Measurements from ENCODE around the gene NT5DC4.

Gene NT5DC4

GRCh38 chr2:112720785-112721184, at the start of gene NT5DC4:
NT5DC4 (plus strand) TSS chr2:112721020; CDS start chr2:112721080, 60 bp downstream.
- DNase-seq (ENCODE audit: low read depth) = no peak
- H3K4me3 ChIP-seq (ENCODE audit: low read depth, low read length) = no peak within 1 kb of the TSS
- no peak for TF ChIP-seq CTCF (conservative IDR thresholded peaks at IDR 0.05; ENCODE audit: low read depth, low read length)

GRCh38 chr2:112671801-112672200, 49.0 kb upstream of the NT5DC4 start:
- DNase-seq (ENCODE audit: low read depth) = no peak
- TF ChIP-seq CTCF (conservative IDR thresholded peaks at IDR 0.05; ENCODE audit: low read depth, low read length) = no peak
- no peak overlapping the region for H3K4me3 ChIP-seq (ENCODE audit: low read depth, low read length)

- TF ChIP-seq CTCF (conservative IDR thresholded peaks at IDR 0.05; ENCODE audit: low read depth, low read length) = no peak
- H3K4me3 ChIP-seq (ENCODE audit: low read depth, low read length) = no peak overlapping the region
- DNase-seq (ENCODE audit: low read depth) = no peak
These were observed 47.8 kb upstream of the NT5DC4 start for GRCh38 chr2:112673008-112673407.

GRCh38 chr2:112674229-112674628, 46.6 kb upstream of the NT5DC4 start:
- TF ChIP-seq CTCF (conservative IDR thresholded peaks at IDR 0.05; ENCODE audit: low read depth, low read length) = no peak
- H3K4me3 ChIP-seq (ENCODE audit: low read depth, low read length) = no peak overlapping the region
- DNase-seq (ENCODE audit: low read depth) = peak; percentile 57

- no peak for DNase-seq (ENCODE audit: low read depth)
- TF ChIP-seq CTCF (conservative IDR thresholded peaks at IDR 0.05; ENCODE audit: low read depth, low read length) = no peak
These were observed 41.3 kb upstream of the NT5DC4 start for GRCh38 chr2:112679484-112679883.

GRCh38 chr2:112680666-112681101, 40.1 kb upstream of the NT5DC4 start:
- no peak for TF ChIP-seq CTCF (conservative IDR thresholded peaks at IDR 0.05; ENCODE audit: low read depth, low read length)
- no peak overlapping the region for H3K4me3 ChIP-seq (ENCODE audit: low read depth, low read length)
- no peak for DNase-seq (ENCODE audit: low read depth)

More at GRCh38 chr2:112679484-112679883, 41.3 kb upstream of the NT5DC4 start:
- no peak overlapping the region for H3K4me3 ChIP-seq (ENCODE audit: low read depth, low read length)

GRCh38 chr2:112682101-112682500, 38.7 kb upstream of the NT5DC4 start:
- no peak for DNase-seq (ENCODE audit: low read depth)
- H3K4me3 ChIP-seq (ENCODE audit: low read depth, low read length) = no peak overlapping the region

More at GRCh38 chr2:112682101-112682500, 38.7 kb upstream of the NT5DC4 start:
- TF ChIP-seq CTCF (conservative IDR thresholded peaks at IDR 0.05; ENCODE audit: low read depth, low read length) = no peak
